ENCODE measurements around the gene BPIFB6.

BPIFB6 gene

GRCh38 chr20:32989507-32990283, 41.8 kb upstream of the BPIFB6 start:
- no peak overlapping the region for H3K4me3 ChIP-seq (ENCODE audit: low read length)
- no peaks in the 10 kb centered on the region for H3K9me3 ChIP-seq (replicated peaks; ENCODE audit: low read length)
- no peaks in the 10 kb centered on the region for H3K36me3 ChIP-seq (ENCODE audit: insufficient read depth, low read length)
- no peaks in the 10 kb centered on the region for H3K4me1 ChIP-seq (ENCODE audit: control insufficient read depth, insufficient read depth, low read length)
- H3K4me2 ChIP-seq (ENCODE audit: low read length): no peak overlapping the region
- H3K9ac ChIP-seq (ENCODE audit: low read depth, low read length): no peak overlapping the region
- H3K27me3 ChIP-seq (ENCODE audit: control insufficient read depth, insufficient read depth, low read length): peaks cover 18% of the 10 kb centered on the region

GRCh38 chr20:32990426-32990825, 41.0 kb upstream of the BPIFB6 start:
- H3K36me3 ChIP-seq (ENCODE audit: insufficient read depth, low read length): no peaks in the 10 kb centered on the region
- no peaks in the 10 kb centered on the region for H3K4me1 ChIP-seq (ENCODE audit: control insufficient read depth, insufficient read depth, low read length)
- H3K4me2 ChIP-seq (ENCODE audit: low read length): no peak overlapping the region
- no peak overlapping the region for H3K9ac ChIP-seq (ENCODE audit: low read depth, low read length)
- H3K9me3 ChIP-seq (replicated peaks; ENCODE audit: low read length): no peaks in the 10 kb centered on the region
- peaks cover 18% of the 10 kb centered on the region for H3K27me3 ChIP-seq (ENCODE audit: control insufficient read depth, insufficient read depth, low read length)
- no peak overlapping the region for H3K4me3 ChIP-seq (ENCODE audit: low read length)

GRCh38 chr20:32991383-32991782, 40.1 kb upstream of the BPIFB6 start:
- Histone ChIP-seq H3K27me3 (ENCODE audit: control insufficient read depth, insufficient read depth, low read length) (peaks cover 16% of the 10 kb centered on the region), H3K4me1 (ENCODE audit: control insufficient read depth, insufficient read depth, low read length) (no peaks in the 10 kb centered on the region), H3K9ac (ENCODE audit: low read depth, low read length) (no peak overlapping the region), H3K4me3 (ENCODE audit: low read length) (no peak overlapping the region), H3K4me2 (ENCODE audit: low read length) (no peak overlapping the region), H3K9me3 (replicated peaks; ENCODE audit: low read length) (no peaks in the 10 kb centered on the region), H3K36me3 (ENCODE audit: insufficient read depth, low read length) (no peaks in the 10 kb centered on the region)

GRCh38 chr20:32991792-32992641, 39.4 kb upstream of the BPIFB6 start:
- peaks cover 16% of the 10 kb centered on the region for H3K27me3 ChIP-seq (ENCODE audit: control insufficient read depth, insufficient read depth, low read length)
- H3K36me3 ChIP-seq (ENCODE audit: insufficient read depth, low read length): no peaks in the 10 kb centered on the region
- H3K4me3 ChIP-seq (ENCODE audit: low read length): no peak overlapping the region
- H3K4me2 ChIP-seq (ENCODE audit: low read length): no peak overlapping the region
- no peaks in the 10 kb centered on the region for H3K4me1 ChIP-seq (ENCODE audit: control insufficient read depth, insufficient read depth, low read length)
- H3K9me3 ChIP-seq (replicated peaks; ENCODE audit: low read length): no peaks in the 10 kb centered on the region
- no peak overlapping the region for H3K9ac ChIP-seq (ENCODE audit: low read depth, low read length)

- Histone ChIP-seq H3K9me3 (replicated peaks; ENCODE audit: low read length) (no peaks in the 10 kb centered on the region), H3K4me1 (ENCODE audit: control insufficient read depth, insufficient read depth, low read length) (no peaks in the 10 kb centered on the region), H3K9ac (ENCODE audit: low read depth, low read length) (no peak overlapping the region), H3K4me3 (ENCODE audit: low read length) (no peak overlapping the region), H3K36me3 (ENCODE audit: insufficient read depth, low read length) (no peaks in the 10 kb centered on the region), H3K4me2 (ENCODE audit: low read length) (no peak overlapping the region), H3K27me3 (ENCODE audit: control insufficient read depth, insufficient read depth, low read length) (peaks cover 19% of the 10 kb centered on the region)
Measured at GRCh38 chr20:32993496-32994050, 37.9 kb upstream of the BPIFB6 start.

- Histone ChIP-seq H3K4me3 (ENCODE audit: low read length) (no peak overlapping the region), H3K27me3 (ENCODE audit: control insufficient read depth, insufficient read depth, low read length) (peaks cover 15% of the 10 kb centered on the region), H3K4me1 (ENCODE audit: control insufficient read depth, insufficient read depth, low read length) (no peaks in the 10 kb centered on the region), H3K9ac (ENCODE audit: low read depth, low read length) (no peak overlapping the region), H3K9me3 (replicated peaks; ENCODE audit: low read length) (no peaks in the 10 kb centered on the region), H3K36me3 (ENCODE audit: insufficient read depth, low read length) (no peaks in the 10 kb centered on the region), H3K4me2 (ENCODE audit: low read length) (no peak overlapping the region)
Measured at GRCh38 chr20:32995802-32996201, 35.6 kb upstream of the BPIFB6 start.

- Histone ChIP-seq H3K4me2 (ENCODE audit: low read length) (no peak overlapping the region), H3K4me3 (ENCODE audit: low read length) (no peak overlapping the region), H3K36me3 (ENCODE audit: insufficient read depth, low read length) (no peaks in the 10 kb centered on the region), H3K9me3 (replicated peaks; ENCODE audit: low read length) (no peaks in the 10 kb centered on the region), H3K4me1 (ENCODE audit: control insufficient read depth, insufficient read depth, low read length) (no peaks in the 10 kb centered on the region), H3K9ac (ENCODE audit: low read depth, low read length) (no peak overlapping the region), H3K27me3 (ENCODE audit: control insufficient read depth, insufficient read depth, low read length) (peaks cover 7% of the 10 kb centered on the region)
Measured at GRCh38 chr20:32997431-32997830, 34.0 kb upstream of the BPIFB6 start.

- Histone ChIP-seq H3K9ac (ENCODE audit: low read depth, low read length) (no peak overlapping the region), H3K36me3 (ENCODE audit: insufficient read depth, low read length) (no peaks in the 10 kb centered on the region), H3K9me3 (replicated peaks; ENCODE audit: low read length) (no peaks in the 10 kb centered on the region), H3K27me3 (ENCODE audit: control insufficient read depth, insufficient read depth, low read length) (peaks cover 3% of the 10 kb centered on the region), H3K4me1 (ENCODE audit: control insufficient read depth, insufficient read depth, low read length) (no peaks in the 10 kb centered on the region), H3K4me3 (ENCODE audit: low read length) (no peak overlapping the region), H3K4me2 (ENCODE audit: low read length) (no peak overlapping the region)
Measured at GRCh38 chr20:32999603-33000250, 31.7 kb upstream of the BPIFB6 start.

GRCh38 chr20:33000802-33001466, 30.5 kb upstream of the BPIFB6 start:
- Histone ChIP-seq H3K4me2 (ENCODE audit: low read length) (no peak overlapping the region), H3K4me3 (ENCODE audit: low read length) (no peak overlapping the region), H3K9me3 (replicated peaks; ENCODE audit: low read length) (no peaks in the 10 kb centered on the region), H3K27me3 (ENCODE audit: control insufficient read depth, insufficient read depth, low read length) (peaks cover 3% of the 10 kb centered on the region), H3K4me1 (ENCODE audit: control insufficient read depth, insufficient read depth, low read length) (no peaks in the 10 kb centered on the region), H3K36me3 (ENCODE audit: insufficient read depth, low read length) (no peaks in the 10 kb centered on the region), H3K9ac (ENCODE audit: low read depth, low read length) (no peak overlapping the region)

GRCh38 chr20:33002087-33002808, 29.2 kb upstream of the BPIFB6 start:
- peaks cover under 1% of the 10 kb centered on the region for H3K27me3 ChIP-seq (ENCODE audit: control insufficient read depth, insufficient read depth, low read length)
- no peaks in the 10 kb centered on the region for H3K9me3 ChIP-seq (replicated peaks; ENCODE audit: low read length)
- H3K4me2 ChIP-seq (ENCODE audit: low read length): no peak overlapping the region
- H3K4me1 ChIP-seq (ENCODE audit: control insufficient read depth, insufficient read depth, low read length): no peaks in the 10 kb centered on the region
- no peak overlapping the region for H3K4me3 ChIP-seq (ENCODE audit: low read length)
- H3K36me3 ChIP-seq (ENCODE audit: insufficient read depth, low read length): no peaks in the 10 kb centered on the region
- no peak overlapping the region for H3K9ac ChIP-seq (ENCODE audit: low read depth, low read length)

Measured in skeletal muscle satellite cell (primary cell).